Activated CD8-positive, alpha-beta T cell treated with anti-CD3 and anti-CD28 coated beads for 36 hours (primary cell): ENCODE measurements around the gene RUNX1. TPM values are rescaled to one million over a fixed set of nuclear protein-coding genes. Genes with fewer than 3 reads are reported as not detected.
A peak's percentile ranks its signal among the peaks of the same experiment; 100 is the strongest.

Experiments
- ATAC-seq: fragments of 200-7000 bp; cut with Tn5 transposase; one replicate; pipeline ENCODE4 v1.10.0; 2021; ENCODE audit warnings: mild to moderate bottlenecking, moderate library complexity
- CTCF ChIA-PET: fragments of 350-600 bp; sonication (Branson Sonifier 250); formaldehyde crosslinking; loops from one replicate; lab custom pipeline; 2021; ENCODE audit warnings: antibody characterized with exemption; lab: Charles Lee
- POLR2A ChIA-PET: fragments of 350-600 bp; sonication (Branson Sonifier 250); formaldehyde crosslinking; loops from one replicate; lab custom pipeline; 2021; ENCODE audit warnings: antibody characterized with exemption; lab: Charles Lee
- DNase-seq: peaks from one replicate; pipeline ENCODE4 v3.0.0-alpha.2; 2020
- H3K27ac Mint-ChIP-seq: one replicate; pipeline ENCODE4 v1.8.0; 2021; ENCODE audit warnings: mild to moderate bottlenecking, mixed read lengths
- H3K27me3 Mint-ChIP-seq: one replicate; pipeline ENCODE4 v1.8.0; 2021; ENCODE audit warnings: mixed read lengths
- H3K36me3 Mint-ChIP-seq: one replicate; pipeline ENCODE4 v1.8.0; 2021; ENCODE audit warnings: low read depth, mixed read lengths
- H3K4me1 Mint-ChIP-seq: one replicate; pipeline ENCODE4 v1.8.0; 2021; ENCODE audit warnings: low read depth, mixed read lengths
- H3K4me3 Mint-ChIP-seq: one replicate; pipeline ENCODE4 v1.8.0; 2021; ENCODE audit warnings: mild to moderate bottlenecking, moderate library complexity, mixed read lengths
- H3K9me3 Mint-ChIP-seq: one replicate; pipeline ENCODE4 v1.8.0; 2021; ENCODE audit warnings: mixed read lengths
- CTCF ChIP-seq: fragments of 200-600 bp; IDR thresholded peaks from one replicate; pipeline ENCODE4 v1.8.0; 2022; ENCODE audit warnings: antibody characterized with exemption, mild to moderate bottlenecking
- intact Hi-C: fragments of 100-400 bp; cut with micrococcal nuclease; formaldehyde crosslinking; loops from one replicate; pipeline ENCODE4 v1.10.0; 2022
- total RNA-seq, 2 experiments: library from RNA; stranded (reverse); gene quantifications; one replicate each; pipeline ENCODE4 v1.2.3, GENCODE V29; 2021

Gene RUNX1
- total RNA-seq, 2 experiments from 2014 or later = 18.7 to 19.0 TPM

GRCh38 chr21:34938089-34938764, 110.9 kb downstream of the RUNX1 start:
- Mint-ChIP-seq H3K4me3 (no peak overlapping the region), H3K27me3 (no peaks in the 10 kb centered on the region), H3K9me3 (no peaks in the 10 kb centered on the region), H3K36me3 (no peaks in the 10 kb centered on the region), H3K4me1 (peaks cover 89% of the 10 kb centered on the region), H3K27ac (peak overlapping the region; percentile 68)
- no peak for ATAC-seq
- CTCF ChIA-PET = no interaction called here
- DNase-seq = no peak
- intact Hi-C loops = no loop called here
- no peak for TF ChIP-seq CTCF
- POLR2A ChIA-PET = interaction anchor here (0.7 to 0.9 kb wide), 2 partner anchors 22 to 30 kb away, joined by 3 read pairs; no protein-coding TSS in a partner anchor

GRCh38 chr21:34936883-34937563, 112.1 kb downstream of the RUNX1 start:
- H3K27me3 Mint-ChIP-seq = no peaks in the 10 kb centered on the region
- H3K36me3 Mint-ChIP-seq = no peaks in the 10 kb centered on the region
- POLR2A ChIA-PET = interaction anchor here (0.9 to 6.6 kb wide), 9 partner anchors 24 to 110 kb away, joined by 3 to 53 read pairs (median 7); no protein-coding TSS in a partner anchor
- H3K4me1 Mint-ChIP-seq = peaks cover 88% of the 10 kb centered on the region
- ATAC-seq (no peak), DNase-seq (no peak)
- H3K4me3 Mint-ChIP-seq = peak overlapping the region; percentile 69
- H3K27ac Mint-ChIP-seq = peak overlapping the region; percentile 98
- CTCF ChIA-PET = interaction anchor here (1.4 to 2.8 kb wide), 6 partner anchors 10 to 115 kb away, joined by 3 to 9 read pairs (median 4); partner anchors contain the start of gene RUNX1
- no peak for TF ChIP-seq CTCF
- intact Hi-C loops = loop anchor here (1.0 to 2.0 kb wide), 2 partner anchors 9 to 30 kb away; no protein-coding TSS in a partner anchor
- no peaks in the 10 kb centered on the region for H3K9me3 Mint-ChIP-seq

- POLR2A ChIA-PET = interaction anchor here (1.2 to 6.6 kb wide), 12 partner anchors 10 to 111 kb away, joined by 3 to 53 read pairs (median 6); no protein-coding TSS in a partner anchor
Measured at GRCh38 chr21:34936371-34936789, 112.7 kb downstream of the RUNX1 start.

GRCh38 chr21:34935898-34936297, 113.2 kb downstream of the RUNX1 start:
- Mint-ChIP-seq H3K27ac (peak overlapping the region; percentile 98), H3K4me3 (peak overlapping the region; percentile 69), H3K36me3 (no peaks in the 10 kb centered on the region), H3K27me3 (no peaks in the 10 kb centered on the region), H3K9me3 (no peaks in the 10 kb centered on the region), H3K4me1 (peaks cover 85% of the 10 kb centered on the region)
- ATAC-seq (peak; percentile 37), DNase-seq (peak; percentile 65)
- TF ChIP-seq CTCF = no peak
- intact Hi-C loops = loop anchor here (1.0 to 2.0 kb wide), 4 partner anchors 10 to 47 kb away; no protein-coding TSS in a partner anchor
- ChIA-PET POLR2A (interaction anchor here (0.8 to 6.6 kb wide), 14 partner anchors 9 to 112 kb away, joined by 3 to 53 read pairs (median 6); no protein-coding TSS in a partner anchor), CTCF (interaction anchor here (0.7 to 3.3 kb wide), 13 partner anchors 9 to 117 kb away, joined by 3 to 20 read pairs (median 5); partner anchors contain the start of gene RUNX1)

More at GRCh38 chr21:34936371-34936789, 112.7 kb downstream of the RUNX1 start:
- Mint-ChIP-seq H3K27me3 (no peaks in the 10 kb centered on the region), H3K27ac (peak overlapping the region; percentile 98), H3K9me3 (no peaks in the 10 kb centered on the region), H3K4me3 (peak overlapping the region; percentile 69), H3K4me1 (peaks cover 89% of the 10 kb centered on the region), H3K36me3 (no peaks in the 10 kb centered on the region)
- DNase-seq = peak; percentile 15
- no peak for TF ChIP-seq CTCF
- no peak for ATAC-seq
- intact Hi-C loops = loop anchor here (1.0 to 2.0 kb wide), 2 partner anchors 10 to 30 kb away; no protein-coding TSS in a partner anchor
- CTCF ChIA-PET = interaction anchor here (1.4 to 3.1 kb wide), 11 partner anchors 9 to 116 kb away, joined by 3 to 20 read pairs (median 5); partner anchors contain the start of gene RUNX1
